ENCODE data around the gene AKAP13. TPM values are rescaled to one million over a fixed set of nuclear protein-coding genes. Genes with fewer than 3 reads are reported as not detected.

The AKAP13 gene
- total and polyA plus RNA-seq, 2 of the 8 experiments (the other 6 are each of a cell fraction or from before 2014, with no cell fraction given), result 14.0 to 46.2 TPM

DNA sequence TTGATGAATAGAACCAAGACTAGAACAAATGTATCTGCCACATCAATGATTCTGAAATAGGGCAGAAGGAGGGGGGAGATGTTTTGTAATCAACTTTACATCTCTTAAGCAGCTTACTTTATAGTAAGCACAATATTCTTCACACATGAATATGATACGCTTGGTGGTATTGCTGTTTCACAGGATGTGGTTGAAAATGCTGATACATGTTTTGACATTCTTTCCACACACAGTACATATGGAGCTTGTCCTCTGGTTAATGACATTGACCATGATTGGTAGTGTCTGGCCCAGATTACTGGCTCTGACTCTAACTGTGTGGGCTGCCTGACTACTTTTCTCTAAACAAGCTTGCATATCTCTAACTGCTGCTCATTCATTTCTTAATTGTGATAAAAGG lies 245.5 kb downstream of the AKAP13 start:
- no peak overlapping the region for H3K4me2 ChIP-seq (ENCODE audit: insufficient read depth in 1 of 2, low read depth in 2 of 2, low read length in 2 of 2)
- no peak overlapping the region for H2BK120ac ChIP-seq (replicated peaks; ENCODE audit: low read depth, low read length)
- FAIRE-seq (no peak), DNase-seq (ENCODE audit: low read depth in 1 of 2, low spot score in 2 of 2) (no peak)
- no peak overlapping the region for H3K56ac ChIP-seq (replicated peaks; ENCODE audit: insufficient read length, low read depth, low read length)
- no peaks in the 10 kb centered on the region for H3K36me3 ChIP-seq (ENCODE audit: control insufficient read depth in 2 of 4, insufficient read depth in 4 of 4, low read length in 3 of 4)
- no peak overlapping the region for H3K14ac ChIP-seq (ENCODE audit: insufficient read length)
- no peak overlapping the region for H2BK15ac ChIP-seq (ENCODE audit: low read length)
- peaks cover 2% of the 10 kb centered on the region; the same call in 1 of the 2 replicates for H3K23me2 ChIP-seq (ENCODE audit: low read depth, low read length)
- H4K5ac ChIP-seq (ENCODE audit: insufficient read length, low read depth, low read length), result no peak overlapping the region
- no peak overlapping the region for H2BK12ac ChIP-seq (ENCODE audit: low read depth, low read length)
- no peaks in the 10 kb centered on the region for H3K27me3 ChIP-seq (replicated peaks in 1 of 4; ENCODE audit: control insufficient read depth in 3 of 4, extremely low read depth in 1 of 4, insufficient read depth in 3 of 4, low read length in 3 of 4)
- no peak overlapping the region for H3K4ac ChIP-seq (replicated peaks; ENCODE audit: insufficient read length, low read depth, low read length)
- H2AFZ ChIP-seq (ENCODE audit: low read length), result no peak overlapping the region
- no peak overlapping the region for H3K9ac ChIP-seq (replicated peaks in 1 of 4; ENCODE audit: extremely low read depth in 1 of 4, low read depth in 3 of 4, low read length in 3 of 4)
- no peaks in the 10 kb centered on the region for H3K4me1 ChIP-seq (replicated peaks in 1 of 4; ENCODE audit: control insufficient read depth in 3 of 4, insufficient read depth in 4 of 4, low read length in 3 of 4)
- CTCF ChIA-PET (ENCODE audit: partially characterized antibody), result interaction anchor here (0.6 to 1.8 kb wide), 4 partner anchors 8 to 605 kb away, joined by 3 to 4 read pairs (median 4); no protein-coding TSS in a partner anchor
- H3K18ac ChIP-seq (ENCODE audit: extremely low read depth, low read length), result no peak overlapping the region
- POLR2A ChIA-PET (ENCODE audit: partially characterized antibody), result no interaction called here
- no peak overlapping the region for H3K27ac ChIP-seq (ENCODE audit: low read depth, low read length)
- no peaks in the 10 kb centered on the region for H3K79me2 ChIP-seq (ENCODE audit: control insufficient read depth in 1 of 2, insufficient read depth in 2 of 2, low read length in 2 of 2)
- H3K23ac ChIP-seq (ENCODE audit: insufficient read length), result no peak overlapping the region
- H4K20me1 ChIP-seq (replicated peaks in 1 of 2; ENCODE audit: control insufficient read depth in 1 of 2, insufficient read depth in 2 of 2, low read length in 2 of 2), result peaks cover 0 to 2% of the 10 kb centered on the region in 2 experiments
- no peak overlapping the region for H2BK5ac ChIP-seq (ENCODE audit: low read depth, low read length)
- no peak overlapping the region for H2BK20ac ChIP-seq (ENCODE audit: low read length)
- H3K9me3 ChIP-seq (ENCODE audit: insufficient read depth in 2 of 2, low read depth in 1 of 2, low read length in 1 of 2), result no peaks in the 10 kb centered on the region
- no peak overlapping the region for H4K91ac ChIP-seq (replicated peaks; ENCODE audit: insufficient read length, low read length)
- no peak overlapping the region for H4K8ac ChIP-seq (ENCODE audit: extremely low read depth, insufficient read depth, low read length)
- H3K4me3 ChIP-seq (ENCODE audit: extremely low read depth in 1 of 4, insufficient read depth in 2 of 4, low read depth in 3 of 4, low read length in 4 of 4), result no peak overlapping the region
- WGBS, 2 experiments (ENCODE audit: extremely low coverage in 1 of 2, insufficient coverage in 1 of 2, insufficient read length in 1 of 2, insufficient replicate concordance in 2 of 2, low coverage in 1 of 2, low lambda C conversion rate in 2 of 2, missing lambda C conversion rate in 1 of 2), result 100% methylated on average over 1 of the region's 1 CpG; no CpG with 5 or more reads in 1 of the 2 experiments
- no peak overlapping the region for H2AK5ac ChIP-seq (ENCODE audit: low read depth, low read length)
- H3K79me1 ChIP-seq (ENCODE audit: low read depth, low read length), result no peaks in the 10 kb centered on the region; the same call in 1 of the 2 replicates
- TF ChIP-seq POLR2A (IDR thresholded peaks at IDR 0.05; ENCODE audit: control extremely low read depth in 1 of 2, low read depth in 2 of 2, low read length in 2 of 2) (no peak), SAP30 (IDR thresholded peaks at IDR 0.05; ENCODE audit: insufficient read depth, insufficient replicate concordance, low read length) (no peak), NRF1 (IDR thresholded peaks at IDR 0.05; ENCODE audit: low read depth, low read length) (no peak), SIN3A (conservative IDR thresholded peaks at IDR 0.05 in 1 of 2, IDR thresholded peaks at IDR 0.05 in 1 of 2; ENCODE audit: low read depth in 1 of 2, low read length in 2 of 2) (no peak), YY1 (IDR thresholded peaks at IDR 0.05; ENCODE audit: low read depth, low read length) (no peak), TBP (IDR thresholded peaks at IDR 0.05; ENCODE audit: low read depth, low read length) (no peak), SRF (IDR thresholded peaks at IDR 0.05; ENCODE audit: low read depth, low read length) (no peak), POU5F1 (IDR thresholded peaks at IDR 0.05; ENCODE audit: low read depth, low read length) (no peak), GTF2F1 (IDR thresholded peaks at IDR 0.05; ENCODE audit: borderline replicate concordance, low read depth, low read length) (no peak)
- TF ChIP-seq, protein P1, sequence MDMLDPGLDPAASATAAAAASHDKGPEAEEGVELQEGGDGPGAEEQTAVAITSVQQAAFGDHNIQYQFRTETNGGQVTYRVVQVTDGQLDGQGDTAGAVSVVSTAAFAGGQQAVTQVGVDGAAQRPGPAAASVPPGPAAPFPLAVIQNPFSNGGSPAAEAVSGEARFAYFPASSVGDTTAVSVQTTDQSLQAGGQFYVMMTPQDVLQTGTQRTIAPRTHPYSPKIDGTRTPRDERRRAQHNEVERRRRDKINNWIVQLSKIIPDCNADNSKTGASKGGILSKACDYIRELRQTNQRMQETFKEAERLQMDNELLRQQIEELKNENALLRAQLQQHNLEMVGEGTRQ (IDR thresholded peaks at IDR 0.05; ENCODE audit: low read length), result no peak

Data from H1 (cell line).